ENCODE results near the gene OLFML1. TPM values are rescaled to one million over a fixed set of nuclear protein-coding genes. Genes with fewer than 3 reads are reported as not detected.

Gene OLFML1
- total RNA-seq, 1 experiment from 2014 or later, result not detected

DNA sequence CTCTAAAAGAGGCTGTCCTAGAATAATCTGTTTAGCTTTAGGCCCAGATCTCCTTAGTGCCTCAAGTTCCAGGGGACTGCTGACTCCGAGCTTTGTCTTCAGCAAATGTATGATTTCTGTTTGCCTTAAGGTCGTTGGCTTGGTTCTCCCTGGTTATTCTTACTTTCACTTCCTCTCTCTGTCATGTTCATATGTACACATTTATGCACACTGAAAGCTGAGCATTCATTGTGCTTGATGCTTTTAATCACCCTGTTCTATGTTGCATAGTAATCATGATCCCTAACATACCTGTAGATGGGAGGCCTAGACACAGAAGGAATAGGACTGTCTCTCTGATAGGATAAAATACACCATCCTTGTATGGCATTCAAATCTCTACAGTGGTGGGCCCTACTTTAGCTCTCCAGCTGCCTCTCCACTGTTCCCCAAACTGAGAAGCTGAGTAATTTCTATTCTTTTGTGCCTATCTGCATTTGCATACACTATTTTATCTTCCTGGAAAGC lies 35.7 kb downstream of the OLFML1 start (continued):
- TF ChIP-seq ZNF396 (CRISPR knock-in tag; IDR thresholded peaks at IDR 0.05; ENCODE audit: borderline replicate concordance) (no peak), ETV6 (CRISPR knock-in tag; IDR thresholded peaks at IDR 0.05) (no peak), GTF2I (CRISPR knock-in tag; conservative IDR thresholded peaks at IDR 0.05) (no peak), ZNF219 (CRISPR knock-in tag; IDR thresholded peaks at IDR 0.05; ENCODE audit: borderline replicate concordance) (no peak)
- TF ChIP-seq, protein P1, sequence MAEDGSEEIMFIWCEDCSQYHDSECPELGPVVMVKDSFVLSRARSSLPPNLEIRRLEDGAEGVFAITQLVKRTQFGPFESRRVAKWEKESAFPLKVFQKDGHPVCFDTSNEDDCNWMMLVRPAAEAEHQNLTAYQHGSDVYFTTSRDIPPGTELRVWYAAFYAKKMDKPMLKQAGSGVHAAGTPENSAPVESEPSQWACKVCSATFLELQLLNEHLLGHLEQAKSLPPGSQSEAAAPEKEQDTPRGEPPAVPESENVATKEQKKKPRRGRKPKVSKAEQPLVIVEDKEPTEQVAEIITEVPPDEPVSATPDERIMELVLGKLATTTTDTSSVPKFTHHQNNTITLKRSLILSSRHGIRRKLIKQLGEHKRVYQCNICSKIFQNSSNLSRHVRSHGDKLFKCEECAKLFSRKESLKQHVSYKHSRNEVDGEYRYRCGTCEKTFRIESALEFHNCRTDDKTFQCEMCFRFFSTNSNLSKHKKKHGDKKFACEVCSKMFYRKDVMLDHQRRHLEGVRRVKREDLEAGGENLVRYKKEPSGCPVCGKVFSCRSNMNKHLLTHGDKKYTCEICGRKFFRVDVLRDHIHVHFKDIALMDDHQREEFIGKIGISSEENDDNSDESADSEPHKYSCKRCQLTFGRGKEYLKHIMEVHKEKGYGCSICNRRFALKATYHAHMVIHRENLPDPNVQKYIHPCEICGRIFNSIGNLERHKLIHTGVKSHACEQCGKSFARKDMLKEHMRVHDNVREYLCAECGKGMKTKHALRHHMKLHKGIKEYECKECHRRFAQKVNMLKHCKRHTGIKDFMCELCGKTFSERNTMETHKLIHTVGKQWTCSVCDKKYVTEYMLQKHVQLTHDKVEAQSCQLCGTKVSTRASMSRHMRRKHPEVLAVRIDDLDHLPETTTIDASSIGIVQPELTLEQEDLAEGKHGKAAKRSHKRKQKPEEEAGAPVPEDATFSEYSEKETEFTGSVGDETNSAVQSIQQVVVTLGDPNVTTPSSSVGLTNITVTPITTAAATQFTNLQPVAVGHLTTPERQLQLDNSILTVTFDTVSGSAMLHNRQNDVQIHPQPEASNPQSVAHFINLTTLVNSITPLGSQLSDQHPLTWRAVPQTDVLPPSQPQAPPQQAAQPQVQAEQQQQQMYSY (CRISPR knock-in tag; IDR thresholded peaks at IDR 0.05), result no peak

DNA sequence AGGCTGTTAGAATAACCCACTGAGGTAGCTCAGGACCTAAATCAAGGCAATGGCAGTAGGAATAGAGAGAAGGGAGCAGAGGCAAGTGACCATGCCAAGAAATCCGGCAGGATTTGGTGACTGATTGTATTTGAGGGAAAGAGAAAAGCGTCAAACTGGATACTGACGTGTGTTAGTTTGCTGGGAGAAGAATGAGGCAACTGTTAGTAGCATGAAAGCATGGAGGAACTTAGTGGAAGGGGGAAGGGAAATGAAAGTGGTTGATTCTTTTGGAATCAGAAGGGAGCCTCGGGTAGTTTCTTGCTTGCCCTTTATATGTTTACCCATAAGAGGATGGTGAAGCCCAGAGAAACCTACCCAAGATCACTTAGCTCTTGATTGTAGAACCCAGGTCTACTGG lies 36.8 kb downstream of the OLFML1 start:
- Mint-ChIP-seq H3K4me1 (no peaks in the 10 kb centered on the region), H3K36me3 (no peaks in the 10 kb centered on the region), H3K27me3 (ENCODE audit: low read depth) (peaks cover 4% of the 10 kb centered on the region), H3K27ac (no peak overlapping the region), H3K4me3 (no peak overlapping the region), H3K9me3 (no peaks in the 10 kb centered on the region; the same call in 1 of the 2 replicates)
- CTCF ChIA-PET, result interaction anchor here (0.7 to 1.8 kb wide), 3 partner anchors 27 to 135 kb away, joined by 3 to 5 read pairs (median 3); no protein-coding TSS in a partner anchor
- DNase-seq (ENCODE audit: low spot score) (no peak), ATAC-seq (no peak)
- POLR2A ChIA-PET, result no interaction called here
- TF ChIP-seq ZNF317 (CRISPR knock-in tag; IDR thresholded peaks at IDR 0.05; ENCODE audit: borderline replicate concordance, low read depth), result no peak
- TF ChIP-seq, protein P2, sequence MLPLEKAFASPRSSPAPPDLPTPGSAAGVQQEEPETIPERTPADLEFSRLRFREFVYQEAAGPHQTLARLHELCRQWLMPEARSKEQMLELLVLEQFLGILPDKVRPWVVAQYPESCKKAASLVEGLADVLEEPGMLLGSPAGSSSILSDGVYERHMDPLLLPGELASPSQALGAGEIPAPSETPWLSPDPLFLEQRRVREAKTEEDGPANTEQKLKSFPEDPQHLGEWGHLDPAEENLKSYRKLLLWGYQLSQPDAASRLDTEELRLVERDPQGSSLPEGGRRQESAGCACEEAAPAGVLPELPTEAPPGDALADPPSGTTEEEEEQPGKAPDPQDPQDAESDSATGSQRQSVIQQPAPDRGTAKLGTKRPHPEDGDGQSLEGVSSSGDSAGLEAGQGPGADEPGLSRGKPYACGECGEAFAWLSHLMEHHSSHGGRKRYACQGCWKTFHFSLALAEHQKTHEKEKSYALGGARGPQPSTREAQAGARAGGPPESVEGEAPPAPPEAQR (CRISPR knock-in tag; IDR thresholded peaks at IDR 0.05), result no peak
- TF ChIP-seq, protein P3, sequence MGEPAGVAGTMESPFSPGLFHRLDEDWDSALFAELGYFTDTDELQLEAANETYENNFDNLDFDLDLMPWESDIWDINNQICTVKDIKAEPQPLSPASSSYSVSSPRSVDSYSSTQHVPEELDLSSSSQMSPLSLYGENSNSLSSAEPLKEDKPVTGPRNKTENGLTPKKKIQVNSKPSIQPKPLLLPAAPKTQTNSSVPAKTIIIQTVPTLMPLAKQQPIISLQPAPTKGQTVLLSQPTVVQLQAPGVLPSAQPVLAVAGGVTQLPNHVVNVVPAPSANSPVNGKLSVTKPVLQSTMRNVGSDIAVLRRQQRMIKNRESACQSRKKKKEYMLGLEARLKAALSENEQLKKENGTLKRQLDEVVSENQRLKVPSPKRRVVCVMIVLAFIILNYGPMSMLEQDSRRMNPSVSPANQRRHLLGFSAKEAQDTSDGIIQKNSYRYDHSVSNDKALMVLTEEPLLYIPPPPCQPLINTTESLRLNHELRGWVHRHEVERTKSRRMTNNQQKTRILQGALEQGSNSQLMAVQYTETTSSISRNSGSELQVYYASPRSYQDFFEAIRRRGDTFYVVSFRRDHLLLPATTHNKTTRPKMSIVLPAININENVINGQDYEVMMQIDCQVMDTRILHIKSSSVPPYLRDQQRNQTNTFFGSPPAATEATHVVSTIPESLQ (CRISPR knock-in tag; IDR thresholded peaks at IDR 0.05), result no peak

DNA sequence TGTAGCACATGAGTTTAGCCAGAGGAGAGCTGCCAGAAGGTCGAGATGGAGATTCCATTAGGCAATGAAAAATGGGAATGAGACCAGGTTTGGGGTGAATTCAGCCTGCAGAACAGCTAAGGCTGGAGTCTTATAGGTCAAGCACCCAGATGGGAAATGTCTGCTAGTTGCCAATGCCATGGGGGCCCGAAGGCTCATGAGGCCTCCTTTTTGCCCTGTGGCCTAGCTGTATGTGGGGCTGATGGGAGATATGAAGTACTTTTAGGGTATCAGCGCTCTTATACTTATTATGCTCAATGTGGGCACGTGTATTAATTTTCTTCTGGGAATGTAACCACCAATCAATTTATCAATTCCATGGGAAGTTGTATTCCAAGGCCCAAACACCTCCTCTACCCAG lies 37.2 kb downstream of the OLFML1 start:
- Mint-ChIP-seq H3K27me3 (ENCODE audit: low read depth) (peaks cover 4% of the 10 kb centered on the region), H3K27ac (no peak overlapping the region), H3K4me1 (peaks cover under 1% of the 10 kb centered on the region; the same call in 1 of the 2 replicates), H3K4me3 (no peak overlapping the region), H3K9me3 (no peaks in the 10 kb centered on the region; the same call in 1 of the 2 replicates), H3K36me3 (no peaks in the 10 kb centered on the region)
- ChIA-PET POLR2A (no interaction called here), CTCF (no interaction called here)
- DNase-seq (ENCODE audit: low spot score), result no peak
- ATAC-seq, result no peak
- no peak for TF ChIP-seq ZNF416 (CRISPR knock-in tag; IDR thresholded peaks at IDR 0.05)
- TF ChIP-seq SP1 (CRISPR knock-in tag; conservative IDR thresholded peaks at IDR 0.05), result no peak
- TF ChIP-seq, protein P4, sequence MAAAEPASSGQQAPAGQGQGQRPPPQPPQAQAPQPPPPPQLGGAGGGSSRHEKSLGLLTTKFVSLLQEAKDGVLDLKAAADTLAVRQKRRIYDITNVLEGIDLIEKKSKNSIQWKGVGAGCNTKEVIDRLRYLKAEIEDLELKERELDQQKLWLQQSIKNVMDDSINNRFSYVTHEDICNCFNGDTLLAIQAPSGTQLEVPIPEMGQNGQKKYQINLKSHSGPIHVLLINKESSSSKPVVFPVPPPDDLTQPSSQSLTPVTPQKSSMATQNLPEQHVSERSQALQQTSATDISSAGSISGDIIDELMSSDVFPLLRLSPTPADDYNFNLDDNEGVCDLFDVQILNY (CRISPR knock-in tag; IDR thresholded peaks at IDR 0.05), result no peak
- TF ChIP-seq, protein P5, sequence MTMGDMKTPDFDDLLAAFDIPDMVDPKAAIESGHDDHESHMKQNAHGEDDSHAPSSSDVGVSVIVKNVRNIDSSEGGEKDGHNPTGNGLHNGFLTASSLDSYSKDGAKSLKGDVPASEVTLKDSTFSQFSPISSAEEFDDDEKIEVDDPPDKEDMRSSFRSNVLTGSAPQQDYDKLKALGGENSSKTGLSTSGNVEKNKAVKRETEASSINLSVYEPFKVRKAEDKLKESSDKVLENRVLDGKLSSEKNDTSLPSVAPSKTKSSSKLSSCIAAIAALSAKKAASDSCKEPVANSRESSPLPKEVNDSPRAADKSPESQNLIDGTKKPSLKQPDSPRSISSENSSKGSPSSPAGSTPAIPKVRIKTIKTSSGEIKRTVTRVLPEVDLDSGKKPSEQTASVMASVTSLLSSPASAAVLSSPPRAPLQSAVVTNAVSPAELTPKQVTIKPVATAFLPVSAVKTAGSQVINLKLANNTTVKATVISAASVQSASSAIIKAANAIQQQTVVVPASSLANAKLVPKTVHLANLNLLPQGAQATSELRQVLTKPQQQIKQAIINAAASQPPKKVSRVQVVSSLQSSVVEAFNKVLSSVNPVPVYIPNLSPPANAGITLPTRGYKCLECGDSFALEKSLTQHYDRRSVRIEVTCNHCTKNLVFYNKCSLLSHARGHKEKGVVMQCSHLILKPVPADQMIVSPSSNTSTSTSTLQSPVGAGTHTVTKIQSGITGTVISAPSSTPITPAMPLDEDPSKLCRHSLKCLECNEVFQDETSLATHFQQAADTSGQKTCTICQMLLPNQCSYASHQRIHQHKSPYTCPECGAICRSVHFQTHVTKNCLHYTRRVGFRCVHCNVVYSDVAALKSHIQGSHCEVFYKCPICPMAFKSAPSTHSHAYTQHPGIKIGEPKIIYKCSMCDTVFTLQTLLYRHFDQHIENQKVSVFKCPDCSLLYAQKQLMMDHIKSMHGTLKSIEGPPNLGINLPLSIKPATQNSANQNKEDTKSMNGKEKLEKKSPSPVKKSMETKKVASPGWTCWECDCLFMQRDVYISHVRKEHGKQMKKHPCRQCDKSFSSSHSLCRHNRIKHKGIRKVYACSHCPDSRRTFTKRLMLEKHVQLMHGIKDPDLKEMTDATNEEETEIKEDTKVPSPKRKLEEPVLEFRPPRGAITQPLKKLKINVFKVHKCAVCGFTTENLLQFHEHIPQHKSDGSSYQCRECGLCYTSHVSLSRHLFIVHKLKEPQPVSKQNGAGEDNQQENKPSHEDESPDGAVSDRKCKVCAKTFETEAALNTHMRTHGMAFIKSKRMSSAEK (CRISPR knock-in tag; IDR thresholded peaks at IDR 0.05; ENCODE audit: borderline replicate concordance), result no peak
- no peak for TF ChIP-seq GABPB1 (CRISPR knock-in tag; IDR thresholded peaks at IDR 0.05)
- TF ChIP-seq, protein P6, sequence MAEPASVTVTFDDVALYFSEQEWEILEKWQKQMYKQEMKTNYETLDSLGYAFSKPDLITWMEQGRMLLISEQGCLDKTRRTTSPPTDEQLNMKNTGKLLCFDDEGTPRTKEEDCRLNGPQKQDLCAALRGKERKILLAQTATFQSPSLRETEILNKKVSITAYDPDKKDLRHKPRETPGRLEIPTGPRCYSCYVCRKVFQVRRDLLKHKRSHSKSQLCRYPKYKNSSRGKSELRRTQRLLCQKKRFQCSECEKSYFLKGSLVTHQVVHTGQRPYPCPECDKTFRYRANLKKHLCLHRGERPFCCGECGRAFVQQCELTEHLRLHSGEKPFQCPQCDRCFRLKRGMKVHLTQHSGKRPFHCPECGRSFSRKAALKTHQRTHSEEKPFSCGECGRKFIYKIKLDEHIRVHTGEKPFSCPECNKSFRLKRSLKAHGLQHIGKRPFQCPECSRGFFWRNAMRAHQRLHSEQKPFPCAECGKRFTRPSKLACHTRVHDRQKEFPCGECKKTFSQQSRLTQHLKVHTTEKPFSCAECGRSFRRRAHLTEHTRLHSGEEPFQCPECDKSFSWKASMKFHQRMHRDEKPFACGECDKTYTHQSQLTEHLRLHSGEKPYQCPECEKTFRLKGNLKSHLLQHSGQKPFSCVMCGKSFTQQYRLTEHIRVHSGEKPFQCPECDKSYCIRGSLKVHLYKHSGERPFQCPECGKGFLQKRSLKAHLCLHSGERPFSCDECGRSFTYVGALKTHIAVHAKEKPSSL (CRISPR knock-in tag; conservative IDR thresholded peaks at IDR 0.05), result no peak
- no peak for TF ChIP-seq ESRRA (CRISPR knock-in tag; IDR thresholded peaks at IDR 0.05; ENCODE audit: borderline replicate concordance)
- TF ChIP-seq TP53 (CRISPR knock-in tag; IDR thresholded peaks at IDR 0.05), result no peak
- TF ChIP-seq CBFB (CRISPR knock-in tag; IDR thresholded peaks at IDR 0.05; ENCODE audit: low read depth), result no peak
